A673 (cell line): ENCODE measurements around the gene RPL36. TPM values are rescaled to one million over a fixed set of nuclear protein-coding genes. Genes with fewer than 3 reads are reported as not detected.

Source experiments
- BruUV-seq: library from RNA; stranded (reverse); fragments of 400-500 nt; replicated peaks from 2 replicates; lab custom pipeline; 2021; lab: Mats Ljungman, UMichigan
- CTCF ChIA-PET: fragments of 300-600 bp; sonication (Branson Sonifier 250); formaldehyde crosslinking; loops from one replicate; lab custom pipeline; 2022; ENCODE audit warnings: antibody characterized with exemption; lab: Charles Lee
- POLR2A ChIA-PET: fragments of 300-600 bp; sonication (Branson Sonifier 250); formaldehyde crosslinking; loops from one replicate; lab custom pipeline; 2022; ENCODE audit warnings: antibody characterized with exemption; ENCODE audit not compliant: low non-redundant PET; lab: Charles Lee
- DNase-seq: peaks from one replicate; pipeline ENCODE4 v3.0.0-alpha.2; 2015; ENCODE audit warnings: low spot score
- H3K27ac ChIP-seq: fragments of 200-600 bp; sonication (generic); 2 replicates; pipeline ENCODE4 v1.5.1; 2016; ENCODE audit warnings: mixed run types, low read depth, mild to moderate bottlenecking, mixed read lengths, antibody characterized with exemption, low read length; ENCODE audit not compliant: poor library complexity, severe bottlenecking
- H3K27me3 ChIP-seq: fragments of 200-600 bp; sonication (generic); replicated peaks from 2 replicates; pipeline ENCODE4 v1.6.1; 2017; ENCODE audit warnings: mixed run types, low read depth, mild to moderate bottlenecking, mixed read lengths, antibody characterized with exemption, low read length; ENCODE audit not compliant: insufficient read depth, poor library complexity
- H3K36me3 ChIP-seq: fragments of 200-600 bp; sonication (generic); 2 replicates; pipeline ENCODE4 v1.6.1; 2016; ENCODE audit warnings: mixed run types, mild to moderate bottlenecking, mixed read lengths, antibody characterized with exemption, low read length; ENCODE audit not compliant: insufficient read depth, poor library complexity, severe bottlenecking
- H3K4me1 ChIP-seq: fragments of 200-600 bp; sonication (generic); 2 replicates; pipeline ENCODE4 v1.6.1; 2017; ENCODE audit warnings: mixed run types, mild to moderate bottlenecking, mixed read lengths, antibody characterized with exemption, low read length; ENCODE audit not compliant: insufficient read depth, poor library complexity, severe bottlenecking
- H3K4me3 ChIP-seq: fragments of 200-600 bp; sonication (generic); 2 replicates; pipeline ENCODE4 v1.5.1; 2016; ENCODE audit warnings: low read depth, mixed run types, mild to moderate bottlenecking, mixed read lengths, low read length; ENCODE audit not compliant: poor library complexity, severe bottlenecking
- H3K9me3 ChIP-seq: fragments of 200-600 bp; sonication (generic); 2 replicates; pipeline ENCODE4 v1.6.1; 2016; ENCODE audit warnings: mixed run types, low read depth, mild to moderate bottlenecking, mixed read lengths, antibody characterized with exemption, low read length; ENCODE audit not compliant: poor library complexity, severe bottlenecking
- EZH2 ChIP-seq: fragments of 200-600 bp; sonication (generic); IDR thresholded peaks from 2 replicates; pipeline ENCODE4 v1.6.1; 2017; ENCODE audit warnings: borderline replicate concordance, low read depth, mild to moderate bottlenecking, mixed read lengths, antibody characterized with exemption, low read length; ENCODE audit not compliant: poor library complexity, severe bottlenecking
- intact Hi-C: fragments of 100-400 bp; cut with micrococcal nuclease; formaldehyde crosslinking; loops from one replicate; pipeline ENCODE4 v1.10.0; 2022; ENCODE audit not compliant: unreplicated experiment
- total RNA-seq: library from RNA; stranded (reverse); gene quantifications from 2 replicates; pipeline ENCODE4 v1.2.3, GENCODE V29; 2021
- TF ChIP-seq, protein P1 (sequence below): fragments of 300-800, 200-600 bp; sonication (generic); conservative IDR thresholded peaks from 2 replicates; pipeline ENCODE4 v1.5.1; 2017; ENCODE audit warnings: low read depth, mild to moderate bottlenecking, antibody characterized with exemption, low read length, moderate library complexity, mixed read lengths

Gene RPL36
- total RNA-seq, 1 experiment from 2014 or later = 992 TPM

GRCh38 chr19:5691822-5692722, 2.0 kb downstream of the RPL36 start:
- no peak for TF ChIP-seq EZH2
- TF ChIP-seq, protein P1, sequence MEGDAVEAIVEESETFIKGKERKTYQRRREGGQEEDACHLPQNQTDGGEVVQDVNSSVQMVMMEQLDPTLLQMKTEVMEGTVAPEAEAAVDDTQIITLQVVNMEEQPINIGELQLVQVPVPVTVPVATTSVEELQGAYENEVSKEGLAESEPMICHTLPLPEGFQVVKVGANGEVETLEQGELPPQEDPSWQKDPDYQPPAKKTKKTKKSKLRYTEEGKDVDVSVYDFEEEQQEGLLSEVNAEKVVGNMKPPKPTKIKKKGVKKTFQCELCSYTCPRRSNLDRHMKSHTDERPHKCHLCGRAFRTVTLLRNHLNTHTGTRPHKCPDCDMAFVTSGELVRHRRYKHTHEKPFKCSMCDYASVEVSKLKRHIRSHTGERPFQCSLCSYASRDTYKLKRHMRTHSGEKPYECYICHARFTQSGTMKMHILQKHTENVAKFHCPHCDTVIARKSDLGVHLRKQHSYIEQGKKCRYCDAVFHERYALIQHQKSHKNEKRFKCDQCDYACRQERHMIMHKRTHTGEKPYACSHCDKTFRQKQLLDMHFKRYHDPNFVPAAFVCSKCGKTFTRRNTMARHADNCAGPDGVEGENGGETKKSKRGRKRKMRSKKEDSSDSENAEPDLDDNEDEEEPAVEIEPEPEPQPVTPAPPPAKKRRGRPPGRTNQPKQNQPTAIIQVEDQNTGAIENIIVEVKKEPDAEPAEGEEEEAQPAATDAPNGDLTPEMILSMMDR = no peak
- BruUV-seq = no TSS peak
- Histone ChIP-seq H3K36me3 (peaks cover 60% of the 10 kb centered on the region), H3K27me3 (no peaks in the 10 kb centered on the region), H3K4me1 (peaks cover 8% of the 10 kb centered on the region), H3K27ac (peak overlapping the region; percentile 61), H3K4me3 (peak overlapping the region; percentile 92), H3K9me3 (no peaks in the 10 kb centered on the region)
- intact Hi-C loops = no loop called here
- DNase-seq = no peak
- POLR2A ChIA-PET = interaction anchor here (0.6 to 2.4 kb wide), 2 partner anchors 26 to 57 kb away, joined by 7 to 21 read pairs; no protein-coding TSS in a partner anchor
- CTCF ChIA-PET = no interaction called here

DNA sequence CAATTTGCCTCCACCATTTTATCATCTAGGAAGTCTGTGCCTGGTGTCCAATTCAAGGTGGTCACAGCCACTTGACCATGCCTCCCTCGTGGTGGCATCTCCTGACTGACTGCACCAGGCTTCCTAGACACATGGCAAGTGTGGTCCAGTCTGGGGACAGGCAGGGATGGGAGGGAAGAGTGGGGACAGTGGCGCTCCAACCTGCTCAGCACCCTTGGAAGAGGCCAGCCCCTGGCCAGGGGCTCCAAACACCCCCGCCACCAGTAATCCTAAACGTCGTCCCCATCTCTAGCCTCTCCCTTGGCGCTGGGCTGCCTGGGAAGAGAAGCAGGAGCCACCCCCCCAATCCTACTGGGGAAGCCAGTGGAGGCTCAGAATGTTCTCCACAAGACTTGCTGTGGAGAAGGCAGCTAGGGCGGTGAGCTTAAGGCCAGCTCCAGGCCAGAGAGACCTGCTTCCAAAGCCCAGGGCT, 2.7 kb downstream of the RPL36 start:
- H3K4me1 ChIP-seq = peaks cover 8% of the 10 kb centered on the region
- H3K4me3 ChIP-seq = no peak overlapping the region
- peaks cover 62% of the 10 kb centered on the region for H3K36me3 ChIP-seq
- intact Hi-C loops = no loop called here
- ChIA-PET CTCF (no interaction called here), POLR2A (no interaction called here)
- TF ChIP-seq EZH2 = no peak
- TF ChIP-seq, protein P1 = no peak
- no peak for DNase-seq
- H3K9me3 ChIP-seq = no peaks in the 10 kb centered on the region
- H3K27ac ChIP-seq = no peak overlapping the region
- no peaks in the 10 kb centered on the region for H3K27me3 ChIP-seq
- no TSS peak for BruUV-seq

GRCh38 chr19:5693195-5694166, 3.4 kb downstream of the RPL36 start:
- BruUV-seq = no TSS peak

More at GRCh38 chr19:5693195-5694166, 3.4 kb downstream of the RPL36 start:
- DNase-seq = no peak
- CTCF ChIA-PET = no interaction called here
- peaks cover 67% of the 10 kb centered on the region for H3K36me3 ChIP-seq
- POLR2A ChIA-PET = no interaction called here
- H3K4me1 ChIP-seq = peaks cover 8% of the 10 kb centered on the region
- H3K27ac ChIP-seq = no peak overlapping the region
- intact Hi-C loops = no loop called here
- TF ChIP-seq, protein P1 = no peak
- no peak for TF ChIP-seq EZH2
- no peaks in the 10 kb centered on the region for H3K27me3 ChIP-seq
- H3K9me3 ChIP-seq = no peaks in the 10 kb centered on the region
- H3K4me3 ChIP-seq = no peak overlapping the region
